ENCODE results near the gene MLLT1.

- TF ChIP-seq CTCF (IDR thresholded peaks at IDR 0.05) (no peak), EP300 (IDR thresholded peaks at IDR 0.05) (no peak), POLR2A (IDR thresholded peaks at IDR 0.05; ENCODE audit: low read depth) (no peak)
Observed at GRCh38 chr19:6247007-6247288, 32.8 kb downstream of the MLLT1 start.
